GM06990 (cell line): ENCODE data around the gene XRCC3.

ENCODE experiments used
- DNase-seq: peaks from one replicate; pipeline ENCODE4 v3.0.0-alpha.2; 2011; ENCODE audit not compliant: insufficient read length; ENCODE audit errors: extremely low read depth
- H3K27me3 ChIP-seq: replicated peaks from 2 replicates; pipeline ENCODE4 v1.6.0; 2011; ENCODE audit warnings: low read length; ENCODE audit not compliant: control insufficient read depth, insufficient read depth
- H3K36me3 ChIP-seq: 2 replicates; pipeline ENCODE4 v1.5.1; 2011; ENCODE audit warnings: low read length; ENCODE audit not compliant: control insufficient read depth, insufficient read depth
- H3K4me3 ChIP-seq: replicated peaks from 2 replicates; pipeline ENCODE4 v1.5.1; 2011; ENCODE audit warnings: low read depth, mild to moderate bottlenecking, control low read depth, low read length
- TF ChIP-seq, protein P1 (sequence below): IDR thresholded peaks from 2 replicates; pipeline ENCODE4 v1.5.1; 2011; ENCODE audit warnings: low read length, control low read depth, mild to moderate bottlenecking, inconsistent platforms; ENCODE audit not compliant: insufficient read depth, poor library complexity, severe bottlenecking

Gene XRCC3

DNA sequence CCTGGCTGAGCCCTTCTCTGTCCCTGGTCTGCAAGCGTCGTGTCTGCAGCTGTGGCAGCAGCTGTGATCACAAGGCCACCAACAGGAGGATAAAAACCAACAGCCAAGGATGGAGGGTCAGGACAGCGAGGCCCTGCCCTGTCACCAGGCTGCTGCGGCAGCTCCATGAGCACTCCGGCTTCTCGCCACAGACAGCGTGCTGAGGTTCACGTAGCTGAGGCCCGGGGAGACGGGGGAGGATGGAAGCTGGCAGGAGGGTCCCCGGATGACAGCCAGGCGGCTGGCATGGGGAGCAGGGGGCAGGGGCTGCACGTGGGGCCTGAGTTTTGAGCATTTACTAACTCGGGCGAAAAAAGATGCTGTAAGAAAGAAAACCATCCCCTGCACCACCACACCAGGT, 5.4 kb downstream of the XRCC3 start:
- TF ChIP-seq, protein P1, sequence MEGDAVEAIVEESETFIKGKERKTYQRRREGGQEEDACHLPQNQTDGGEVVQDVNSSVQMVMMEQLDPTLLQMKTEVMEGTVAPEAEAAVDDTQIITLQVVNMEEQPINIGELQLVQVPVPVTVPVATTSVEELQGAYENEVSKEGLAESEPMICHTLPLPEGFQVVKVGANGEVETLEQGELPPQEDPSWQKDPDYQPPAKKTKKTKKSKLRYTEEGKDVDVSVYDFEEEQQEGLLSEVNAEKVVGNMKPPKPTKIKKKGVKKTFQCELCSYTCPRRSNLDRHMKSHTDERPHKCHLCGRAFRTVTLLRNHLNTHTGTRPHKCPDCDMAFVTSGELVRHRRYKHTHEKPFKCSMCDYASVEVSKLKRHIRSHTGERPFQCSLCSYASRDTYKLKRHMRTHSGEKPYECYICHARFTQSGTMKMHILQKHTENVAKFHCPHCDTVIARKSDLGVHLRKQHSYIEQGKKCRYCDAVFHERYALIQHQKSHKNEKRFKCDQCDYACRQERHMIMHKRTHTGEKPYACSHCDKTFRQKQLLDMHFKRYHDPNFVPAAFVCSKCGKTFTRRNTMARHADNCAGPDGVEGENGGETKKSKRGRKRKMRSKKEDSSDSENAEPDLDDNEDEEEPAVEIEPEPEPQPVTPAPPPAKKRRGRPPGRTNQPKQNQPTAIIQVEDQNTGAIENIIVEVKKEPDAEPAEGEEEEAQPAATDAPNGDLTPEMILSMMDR = no peak
- Histone ChIP-seq H3K36me3 (peaks cover 45% of the 10 kb centered on the region), H3K4me3 (no peak overlapping the region), H3K27me3 (no peaks in the 10 kb centered on the region)
- DNase-seq = no peak

DNA sequence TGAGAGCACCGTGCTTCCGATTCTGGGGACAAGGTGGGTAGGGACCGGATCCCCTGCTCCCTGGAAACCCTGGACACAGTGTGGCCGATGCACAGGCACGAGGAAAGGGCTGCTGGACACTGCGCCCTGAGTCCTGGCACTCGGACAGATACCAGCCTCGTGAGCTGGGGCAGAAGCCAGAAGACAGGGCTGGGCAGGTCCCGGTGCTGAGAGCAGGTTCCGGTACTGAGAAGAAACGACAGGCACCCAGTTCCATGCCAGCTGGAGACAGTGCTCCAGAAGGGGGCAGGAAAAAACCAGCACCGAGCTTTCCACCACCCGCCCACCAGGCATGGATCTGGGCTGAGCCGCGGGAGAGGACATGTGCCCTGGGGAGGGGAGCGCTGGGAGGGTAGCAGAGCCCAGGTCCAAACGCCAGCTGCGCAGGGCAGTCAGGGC, 6.5 kb downstream of the XRCC3 start:
- Histone ChIP-seq H3K4me3 (no peak overlapping the region), H3K27me3 (no peaks in the 10 kb centered on the region), H3K36me3 (peaks cover 45% of the 10 kb centered on the region)
- DNase-seq = no peak
- TF ChIP-seq, protein P1 = no peak

DNA sequence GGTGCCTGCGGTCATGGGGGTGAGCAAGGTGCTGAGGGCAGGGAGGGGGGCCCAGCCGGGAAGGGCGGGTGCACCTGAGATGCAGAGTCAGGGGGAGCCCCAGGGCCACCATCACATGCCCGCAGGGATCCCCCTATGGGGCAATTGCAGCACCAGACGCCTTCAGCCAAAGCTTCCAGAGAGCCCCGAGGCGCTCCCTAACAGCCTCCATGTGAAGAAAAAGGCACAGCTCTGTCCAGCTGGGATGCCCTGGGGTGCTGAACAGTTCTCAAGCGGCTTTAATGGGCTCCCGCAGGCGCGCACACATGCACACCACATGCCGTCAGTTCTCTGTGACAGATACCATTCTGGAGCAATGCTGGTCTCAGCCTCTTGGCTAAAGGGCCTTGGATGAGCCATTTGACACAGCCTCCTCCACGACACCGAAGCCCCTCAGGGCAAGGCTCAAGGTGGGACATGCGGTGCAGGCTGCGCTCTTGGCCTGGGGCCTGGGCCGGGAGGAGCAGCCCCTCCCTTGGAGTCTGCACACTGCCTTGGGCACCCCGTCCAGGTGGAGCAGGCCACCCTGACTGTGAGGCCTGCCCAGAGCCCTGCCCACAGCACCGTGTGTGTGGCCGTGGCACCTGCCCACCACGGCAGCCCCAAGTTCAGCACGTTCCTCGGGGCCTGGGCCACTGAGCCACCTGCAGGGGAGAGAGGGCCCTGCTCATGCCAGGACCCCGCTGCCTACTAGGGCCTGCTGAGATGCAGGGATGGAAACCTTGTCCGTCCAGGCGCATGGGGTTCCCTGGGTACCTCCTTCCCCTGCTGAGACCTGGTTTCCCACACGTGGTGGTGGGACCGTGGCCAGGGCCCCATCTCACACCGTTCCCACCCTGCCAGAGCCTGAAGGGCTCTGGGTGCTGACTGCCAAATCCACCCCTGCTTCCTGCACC, 7.7 kb downstream of the XRCC3 start:
- no peak for DNase-seq
- Histone ChIP-seq H3K36me3 (peaks cover 53% of the 10 kb centered on the region), H3K27me3 (no peaks in the 10 kb centered on the region), H3K4me3 (no peak overlapping the region)
- TF ChIP-seq, protein P1 = no peak

DNA sequence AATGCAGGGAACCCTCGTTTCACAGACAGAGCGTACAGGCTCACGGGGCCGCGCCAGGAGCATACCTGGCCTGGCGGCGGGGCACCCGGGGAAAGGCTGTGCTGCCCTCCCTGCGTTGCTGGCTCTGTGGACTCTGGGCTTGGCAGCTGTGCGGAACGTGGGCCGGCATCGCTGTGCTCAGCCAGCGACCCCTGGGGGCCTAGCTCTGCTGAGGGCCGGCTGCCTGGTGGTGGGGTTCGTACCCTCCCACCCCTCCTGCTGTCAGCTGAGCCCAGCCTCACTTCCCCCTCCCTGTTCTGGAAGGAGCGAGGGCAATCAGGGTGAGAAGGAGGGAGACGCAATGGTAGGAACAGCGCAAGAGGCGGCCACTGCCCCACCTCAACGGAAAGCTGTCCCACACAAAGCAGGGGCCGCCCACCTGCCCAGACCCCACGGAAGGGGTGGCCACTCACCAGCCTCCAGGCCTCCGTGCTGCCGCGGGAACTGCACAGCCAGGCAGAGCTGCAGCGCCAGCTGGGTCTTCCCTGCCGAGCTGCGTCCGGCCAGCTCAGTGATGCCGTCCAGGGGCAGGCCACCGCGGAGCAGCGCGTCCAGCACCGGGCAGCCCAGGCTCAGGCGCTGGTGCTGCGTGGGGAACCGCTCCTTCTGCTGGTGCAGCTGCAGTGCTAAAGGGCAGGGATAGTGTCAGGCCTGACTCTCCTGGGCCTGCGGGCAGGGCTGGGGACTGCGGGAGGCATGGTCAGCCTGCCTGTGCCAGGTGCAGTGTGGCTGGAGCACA, 8.5 kb downstream of the XRCC3 start:
- H3K36me3 ChIP-seq = peaks cover 55% of the 10 kb centered on the region

DNA sequence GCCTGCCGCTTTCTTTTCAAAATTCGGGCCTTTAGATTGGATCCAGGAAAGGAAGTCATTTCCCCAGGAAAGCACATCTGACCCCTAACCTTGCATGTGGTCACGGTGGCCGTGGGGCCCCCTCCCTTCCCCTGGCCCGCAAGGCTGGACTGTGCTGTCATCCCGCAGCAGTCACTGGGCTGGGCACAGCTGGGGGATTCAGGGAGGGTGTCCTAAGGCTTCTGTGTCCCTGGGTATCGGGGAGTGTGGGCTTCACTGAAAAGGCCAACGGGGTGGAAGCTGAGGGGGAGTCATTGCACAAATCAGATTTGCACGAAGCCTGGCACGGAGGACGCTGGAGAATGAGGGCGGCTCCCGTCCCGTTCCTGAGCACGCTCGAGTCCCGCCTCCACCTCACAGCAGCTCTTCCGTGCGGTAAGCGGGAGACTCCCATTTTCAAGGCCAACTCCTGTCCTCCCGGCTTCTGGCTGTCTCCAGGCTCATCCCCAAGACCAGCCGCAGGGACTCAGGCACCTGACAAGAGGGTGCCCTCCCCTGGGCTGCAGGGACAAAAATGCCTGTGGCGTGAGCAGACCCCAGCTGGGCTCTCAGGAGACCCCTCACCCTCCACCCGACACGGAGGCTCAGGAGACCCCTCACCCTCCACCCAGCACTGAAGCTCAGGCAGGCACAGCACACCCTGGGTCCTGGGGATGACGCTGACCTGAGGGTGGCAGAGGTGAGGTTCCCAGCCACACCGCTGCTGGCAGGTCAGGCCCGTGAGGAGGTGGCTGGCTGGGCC, 9.6 kb downstream of the XRCC3 start:
- TF ChIP-seq, protein P1 = no peak
- Histone ChIP-seq H3K4me3 (no peak overlapping the region), H3K27me3 (no peaks in the 10 kb centered on the region), H3K36me3 (peaks cover 56% of the 10 kb centered on the region)
- no peak for DNase-seq

More for the DNA sequence above, 8.5 kb downstream of the XRCC3 start:
- H3K4me3 ChIP-seq = no peak overlapping the region
- DNase-seq = no peak
- TF ChIP-seq, protein P1 = no peak
- no peaks in the 10 kb centered on the region for H3K27me3 ChIP-seq
